Activated naive CD4-positive, alpha-beta T cell (primary cell): ENCODE data around the gene ACTN1.

Experiments
- DNase-seq, 4 experiments: peaks; one replicate each; lab custom pipeline; 2025; lab: John Stamatoyannopoulos, UW

Gene ACTN1

GRCh38 chr14:68936476-68936875, 42.6 kb downstream of the ACTN1 start:
- no peak for DNase-seq

DNA sequence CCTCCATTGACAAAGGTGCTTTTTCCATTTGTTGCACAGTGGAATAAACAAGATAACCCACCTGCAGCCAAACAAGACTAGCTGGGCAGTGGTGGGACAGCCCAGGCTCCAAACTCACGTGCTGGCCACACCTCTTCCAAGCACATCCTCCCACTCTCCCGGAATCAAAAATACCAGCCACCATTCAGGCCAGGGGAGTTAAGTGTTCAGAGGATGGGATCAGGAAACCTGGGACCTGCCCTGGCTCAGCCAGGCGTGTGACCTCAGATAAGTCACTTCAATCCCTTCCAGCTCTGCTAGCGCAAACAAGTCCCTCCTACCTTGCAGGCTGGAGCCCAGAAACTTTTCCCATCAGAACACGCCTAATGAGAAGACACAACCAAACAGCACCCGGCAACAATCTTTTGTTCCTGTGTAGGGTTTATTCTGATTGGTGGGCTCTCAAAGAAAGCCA, 43.3 kb downstream of the ACTN1 start:
- no peak for DNase-seq

DNA sequence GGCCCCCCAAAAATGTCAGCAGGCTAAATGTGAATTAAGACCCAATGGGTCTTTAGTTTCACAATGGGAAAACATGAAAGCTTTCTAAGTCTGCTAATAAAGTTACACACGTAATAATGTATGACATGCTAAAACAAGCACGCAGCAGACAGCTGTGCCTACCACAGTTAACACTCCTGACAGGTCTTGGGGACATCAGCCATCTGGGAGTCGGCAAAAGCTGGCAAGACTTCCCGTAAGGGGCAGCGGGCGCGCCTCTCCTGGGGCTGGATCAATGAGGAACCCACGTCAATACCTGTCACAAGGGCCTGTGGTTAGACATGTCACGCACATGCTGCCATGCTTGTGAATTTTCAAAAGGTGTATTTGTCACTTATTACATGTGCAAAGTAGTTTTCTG, 45.0 kb downstream of the ACTN1 start:
- no peak for DNase-seq

DNA sequence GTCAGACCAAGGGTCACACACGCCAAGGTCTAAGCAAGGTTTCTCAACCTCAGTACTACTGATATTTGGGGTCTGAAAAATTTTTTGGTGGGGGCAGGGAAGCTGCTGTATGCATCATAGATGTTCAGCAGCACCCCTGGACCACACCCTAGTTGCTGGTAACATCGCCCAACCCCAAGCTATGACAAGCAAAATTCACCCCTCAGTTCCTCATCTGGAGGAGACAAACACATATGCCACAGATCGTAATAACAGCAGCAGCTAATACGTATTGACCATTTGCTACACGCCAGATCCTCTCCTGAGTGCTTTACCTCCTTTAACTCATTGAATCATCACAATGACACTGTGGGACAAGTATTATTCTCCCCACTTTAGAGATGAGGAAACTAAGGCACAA, 46.4 kb downstream of the ACTN1 start:
- no peak for DNase-seq

- DNase-seq: no peak
Measured at GRCh38 chr14:68932231-68932630, 46.9 kb downstream of the ACTN1 start.

GRCh38 chr14:68931474-68932051, 47.5 kb downstream of the ACTN1 start:
- no peak for DNase-seq

GRCh38 chr14:68931063-68931462, 48.0 kb downstream of the ACTN1 start:
- DNase-seq: no peak

GRCh38 chr14:68929623-68930307, 49.3 kb downstream of the ACTN1 start:
- DNase-seq: no peak

DNA sequence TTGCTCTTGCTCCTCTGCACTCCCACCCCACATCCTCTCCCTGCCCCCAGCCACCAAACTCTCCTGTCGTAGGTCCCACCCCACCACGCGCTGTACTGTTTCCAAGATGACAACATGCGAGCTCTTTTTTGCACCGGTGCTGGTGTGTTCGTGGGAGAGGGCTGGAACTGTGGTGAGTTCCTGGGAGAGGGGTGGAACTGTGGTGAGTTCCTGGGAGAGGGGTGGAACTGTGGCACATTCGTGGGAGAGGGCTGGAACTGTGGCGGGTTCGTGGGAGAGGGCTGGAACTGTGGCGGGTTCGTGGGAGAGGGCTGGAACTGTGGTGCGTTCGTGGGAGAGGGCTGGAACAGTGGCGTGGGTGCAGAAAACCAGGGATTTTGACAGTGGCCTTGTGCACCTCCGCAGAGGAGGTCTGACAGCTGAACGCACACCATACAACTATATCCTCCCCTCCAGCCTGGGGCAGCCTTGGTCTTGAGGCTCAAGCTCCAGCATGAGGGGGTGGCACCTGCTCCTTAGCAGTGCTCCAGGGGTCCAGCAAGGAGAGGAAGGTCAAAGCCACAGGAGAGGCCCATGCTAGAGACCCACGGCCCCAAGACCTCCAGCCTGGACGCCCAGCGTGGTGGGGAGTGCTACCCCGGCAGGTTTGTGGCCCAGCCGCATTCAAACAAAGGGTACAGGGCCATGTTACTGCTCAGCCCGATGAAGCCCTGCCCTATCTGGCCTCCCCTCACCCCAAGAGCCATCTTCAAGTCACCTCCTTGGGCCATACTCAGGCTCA, 50.1 kb downstream of the ACTN1 start:
- no peak for DNase-seq

- no peak for DNase-seq
Measured at GRCh38 chr14:68927956-68928675, 51.0 kb downstream of the ACTN1 start.

DNA sequence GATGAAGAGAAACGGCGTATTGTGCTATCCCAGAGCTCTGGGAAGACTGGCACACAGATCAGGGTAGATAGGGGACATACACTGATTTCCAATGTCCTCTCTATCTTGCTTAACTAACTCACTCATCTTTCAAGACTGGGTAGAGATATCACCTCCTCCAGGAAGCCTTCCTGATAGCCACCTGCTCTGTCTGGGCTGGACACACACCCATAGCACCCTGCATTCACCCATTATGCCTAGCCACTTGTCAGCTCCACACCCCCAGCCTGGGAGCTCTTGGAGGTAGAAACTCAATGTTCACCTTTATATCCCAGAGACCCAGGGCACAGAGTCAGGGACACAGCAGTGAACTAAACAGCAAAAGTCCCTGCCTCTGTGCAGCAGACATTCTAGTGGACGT, 52.0 kb downstream of the ACTN1 start:
- DNase-seq: no peak

GRCh38 chr14:68926236-68926635, 52.9 kb downstream of the ACTN1 start:
- no peak for DNase-seq

- DNase-seq: no peak
Measured at GRCh38 chr14:68925373-68925772, 53.7 kb downstream of the ACTN1 start.

DNA sequence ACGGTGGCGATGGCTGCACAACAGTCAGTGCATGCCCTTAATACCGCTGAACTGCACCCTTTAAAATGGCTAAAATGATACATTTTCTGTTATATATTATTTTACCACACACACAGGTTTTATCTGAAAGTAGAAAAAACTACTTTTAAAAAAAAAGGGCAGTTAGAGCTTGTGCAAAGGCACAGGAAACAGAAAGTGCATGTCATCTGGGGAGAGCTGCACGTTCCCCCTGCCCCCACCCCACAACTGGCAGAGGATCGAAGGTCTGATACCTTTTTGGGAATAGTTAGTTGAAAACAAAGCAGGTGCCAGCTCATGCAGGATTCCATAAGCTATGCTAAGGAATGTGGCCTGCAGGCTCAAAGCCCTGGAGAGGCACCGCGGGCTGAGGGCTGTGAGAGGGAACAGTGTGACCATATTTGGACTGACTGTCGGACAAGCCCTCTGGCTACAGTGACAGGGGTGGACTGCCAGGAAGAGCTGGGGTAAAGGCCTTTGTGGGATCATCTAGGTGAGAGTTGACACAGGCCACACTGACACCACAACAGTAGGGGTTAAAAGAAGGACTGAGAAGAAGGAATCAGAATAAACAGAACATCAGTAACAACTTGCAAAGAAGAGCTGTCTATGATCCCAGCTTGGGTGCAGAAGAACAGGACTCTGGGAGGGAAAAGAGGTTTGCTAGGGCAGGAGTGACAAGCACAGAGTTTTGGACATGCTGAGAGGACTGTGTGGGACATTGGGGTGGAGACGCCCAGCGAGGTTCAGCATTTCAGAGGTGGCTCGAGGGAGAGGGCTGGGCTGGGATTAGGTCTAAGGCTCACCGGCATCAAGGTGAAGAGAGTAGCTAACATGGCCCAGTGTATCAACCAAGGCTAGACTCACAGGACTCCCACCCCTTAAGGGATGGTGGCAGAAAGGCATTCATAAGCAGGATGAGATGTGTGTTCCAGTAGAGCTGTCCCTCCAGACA, 54.6 kb downstream of the ACTN1 start:
- DNase-seq: no peak

DNA sequence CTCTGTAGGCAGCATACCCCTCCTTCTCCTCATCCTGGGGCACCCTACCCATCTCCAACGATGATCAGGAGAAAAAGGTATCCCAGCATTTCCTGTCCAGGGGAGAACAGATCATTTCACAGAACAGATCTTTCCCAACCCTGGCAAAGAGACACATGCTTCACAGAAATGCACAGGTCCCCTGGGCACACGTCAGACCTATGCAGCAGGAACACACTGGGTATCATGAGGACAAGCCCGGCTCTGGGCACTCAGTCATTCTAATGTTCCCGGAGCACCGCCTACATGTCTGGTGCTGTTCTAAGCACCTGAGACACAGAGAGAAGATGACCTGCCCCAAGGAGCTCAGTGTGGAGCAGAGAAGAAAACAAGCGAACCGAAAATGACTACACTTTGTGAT, 56.2 kb downstream of the ACTN1 start:
- DNase-seq: no peak

DNA sequence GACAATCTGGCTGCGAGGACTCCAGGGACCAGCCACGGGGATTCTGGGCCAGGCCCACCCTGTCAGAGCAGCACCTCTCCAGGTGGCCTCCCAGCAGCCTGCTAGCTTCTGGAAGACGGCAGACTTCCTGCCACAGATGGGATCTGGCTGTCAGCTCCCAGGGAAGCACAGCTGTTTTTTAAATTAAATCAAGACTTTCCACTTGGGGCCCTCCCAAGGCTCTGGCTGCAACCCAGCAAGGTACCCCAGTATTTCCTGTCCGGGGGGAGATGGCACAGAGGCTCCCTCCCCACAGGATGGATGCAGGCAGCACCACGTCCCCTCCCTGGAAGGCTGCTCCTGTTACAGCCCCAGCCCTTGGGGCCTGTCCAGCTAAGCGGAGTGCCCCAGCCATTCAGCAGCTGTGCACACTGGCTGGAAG, 56.9 kb downstream of the ACTN1 start:
- DNase-seq: no peak

DNA sequence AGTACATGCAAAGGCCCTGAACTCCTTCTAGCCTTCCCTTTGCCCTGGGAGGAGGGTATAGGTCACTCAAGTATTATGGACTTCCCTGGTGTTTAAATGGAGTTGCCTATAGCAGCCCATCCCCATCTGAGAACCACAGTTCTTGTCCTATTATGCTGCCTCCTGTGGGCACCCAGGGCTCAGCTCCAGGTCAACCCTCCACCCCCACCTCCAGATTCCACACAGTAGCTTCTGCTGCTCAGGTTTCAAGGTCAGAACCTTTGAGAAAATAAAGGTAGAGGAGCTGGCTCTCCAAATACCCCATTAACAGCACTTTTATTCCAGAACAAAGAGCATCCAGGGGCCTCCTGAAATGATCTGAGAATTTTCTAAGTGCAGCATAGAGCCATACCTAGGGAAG, 57.4 kb downstream of the ACTN1 start:
- DNase-seq: no peak

- DNase-seq: no peak
Measured at GRCh38 chr14:68921049-68921448, 58.1 kb downstream of the ACTN1 start.

DNA sequence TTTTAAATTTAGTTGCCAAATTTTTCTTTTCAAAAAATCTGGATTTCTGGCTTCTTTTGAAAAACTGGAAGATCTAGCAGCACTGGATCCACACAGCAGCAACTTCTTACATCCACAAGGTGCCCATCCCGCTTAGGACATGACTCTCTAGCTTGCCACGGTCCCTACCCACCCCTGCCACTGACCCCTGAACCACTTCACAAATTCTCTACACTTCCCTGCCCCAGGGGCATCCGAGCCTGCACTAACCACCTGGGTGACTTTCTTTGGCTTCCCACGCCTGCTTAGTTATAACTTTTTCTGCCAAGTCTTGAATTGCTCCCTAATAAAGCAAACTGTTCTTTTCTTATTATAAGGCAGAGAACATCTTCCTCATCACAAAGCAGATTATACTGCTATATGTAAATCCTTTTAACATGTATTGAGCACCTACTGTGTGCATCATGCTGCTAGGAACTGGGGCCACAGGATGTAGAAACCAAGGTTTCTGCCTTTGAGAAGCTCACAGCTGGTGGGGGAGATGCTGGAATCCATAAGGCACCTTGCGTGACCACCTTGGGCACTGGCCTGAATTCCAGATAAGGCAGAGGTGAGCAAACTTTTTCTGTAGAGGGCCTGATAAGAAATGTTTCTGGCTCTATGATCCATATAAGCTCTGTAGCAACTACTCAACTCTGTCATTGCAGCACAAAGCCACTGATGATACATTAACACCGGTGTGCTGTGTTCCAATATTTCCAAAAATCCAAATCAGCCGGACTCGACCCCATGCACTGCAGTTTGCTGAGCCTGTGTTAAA, 59.8 kb downstream of the ACTN1 start:
- no peak for DNase-seq

DNA sequence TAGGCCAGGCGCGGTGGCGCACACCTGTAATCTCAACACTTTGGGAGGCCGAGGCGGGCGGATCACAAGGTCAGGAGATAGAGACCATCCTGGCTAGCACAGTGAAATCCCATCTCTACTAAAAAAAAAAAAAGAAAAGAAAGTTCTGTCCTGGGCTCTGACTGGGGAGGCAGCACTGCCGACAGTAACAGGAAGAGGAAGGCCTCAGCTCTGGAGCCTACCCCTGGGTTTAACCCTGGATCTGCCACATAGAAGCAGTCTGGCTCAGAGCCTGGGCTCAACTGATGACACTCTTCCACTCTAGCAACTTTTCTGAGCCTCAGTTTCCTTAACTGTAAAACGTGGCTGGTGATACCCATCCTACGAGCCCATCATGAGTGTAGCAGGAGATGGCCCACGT, 60.5 kb downstream of the ACTN1 start:
- DNase-seq: no peak
